GM18526 (cell line): ENCODE results near the gene DENND5A.

ENCODE experiments used
- POLR2A ChIP-seq: IDR thresholded peaks from 3 replicates; pipeline ENCODE4 v1.6.1; 2011; ENCODE audit not compliant: insufficient read length; ENCODE audit errors: extremely low read depth

Gene DENND5A

GRCh38 chr11:9169595-9170295 lies 95.4 kb downstream of the DENND5A start:
- no peak for TF ChIP-seq POLR2A

- no peak for TF ChIP-seq POLR2A
These were observed 105.0 kb downstream of the DENND5A start for GRCh38 chr11:9160166-9160565.

- TF ChIP-seq POLR2A: no peak
These were observed 106.2 kb downstream of the DENND5A start for GRCh38 chr11:9158898-9159391.

- TF ChIP-seq POLR2A: no peak
These were observed 109.2 kb downstream of the DENND5A start for GRCh38 chr11:9155930-9156329.

GRCh38 chr11:9153651-9154050 lies 111.5 kb downstream of the DENND5A start:
- TF ChIP-seq POLR2A: no peak

DNA sequence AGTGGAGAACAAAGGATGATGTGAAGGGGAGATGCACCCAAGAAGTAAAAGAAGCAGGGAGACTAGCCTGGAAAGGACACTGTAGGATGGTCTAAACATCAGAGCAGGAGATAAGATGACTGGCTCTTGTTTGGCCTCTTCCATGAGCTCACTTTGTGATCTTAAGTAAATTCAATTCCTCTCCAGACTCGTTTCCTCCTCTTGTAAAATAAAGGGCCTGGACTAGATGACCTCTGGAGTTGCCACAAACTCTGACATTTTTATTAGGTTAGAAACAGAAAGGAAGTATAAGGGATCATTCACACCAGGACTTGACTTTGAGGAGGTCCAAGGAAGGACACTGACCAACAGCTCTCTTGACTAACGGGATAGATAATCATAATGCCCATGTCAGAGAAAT lies 113.5 kb downstream of the DENND5A start:
- TF ChIP-seq POLR2A: no peak

- TF ChIP-seq POLR2A: no peak
These were observed 114.2 kb downstream of the DENND5A start for GRCh38 chr11:9150926-9151325.

GRCh38 chr11:9150501-9150900 lies 114.6 kb downstream of the DENND5A start:
- no peak for TF ChIP-seq POLR2A

- no peak for TF ChIP-seq POLR2A
These were observed 116.4 kb downstream of the DENND5A start for GRCh38 chr11:9148727-9149126.

GRCh38 chr11:9148035-9148434 lies 117.1 kb downstream of the DENND5A start:
- no peak for TF ChIP-seq POLR2A

- TF ChIP-seq POLR2A: no peak
These were observed 118.7 kb downstream of the DENND5A start for GRCh38 chr11:9146477-9146876.

DNA sequence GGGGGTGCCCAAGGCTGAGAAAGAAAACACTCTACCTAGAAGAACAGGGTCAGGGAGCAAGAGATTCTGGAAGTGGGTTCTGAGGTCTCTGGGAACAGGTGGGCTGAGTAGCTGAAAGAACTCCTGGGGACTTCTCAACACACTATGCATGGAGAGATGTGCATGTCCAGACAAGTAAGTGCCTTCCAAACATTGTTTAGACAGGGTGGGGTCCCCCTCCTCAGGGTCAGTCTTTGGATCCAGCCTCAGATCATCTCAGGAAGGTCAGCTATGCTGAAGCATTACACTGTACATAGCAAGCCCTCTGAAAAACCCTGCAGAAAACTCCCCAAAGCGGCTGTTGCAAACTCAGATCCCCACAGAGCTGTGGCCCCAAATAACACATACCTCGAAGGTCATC lies 119.9 kb downstream of the DENND5A start:
- no peak for TF ChIP-seq POLR2A

DNA sequence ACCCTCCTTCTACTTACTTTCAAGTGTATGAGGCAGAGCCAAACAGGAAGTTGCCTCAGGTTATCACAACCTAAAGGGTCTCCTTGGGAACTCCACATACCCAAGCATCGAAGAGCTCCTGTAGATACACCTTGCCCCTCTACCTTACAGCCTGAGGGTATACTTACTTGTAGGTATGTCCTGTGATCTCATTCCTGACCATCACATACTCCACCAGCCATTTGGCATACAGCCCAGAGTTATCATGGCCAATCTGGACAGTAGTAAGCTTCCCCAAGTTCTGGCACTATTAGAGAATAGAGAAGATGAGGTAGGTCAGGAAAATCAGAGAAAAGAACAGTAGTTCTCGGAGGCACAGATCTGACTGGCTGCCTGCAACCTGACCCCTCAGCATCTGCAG lies 120.3 kb downstream of the DENND5A start:
- TF ChIP-seq POLR2A: no peak

DNA sequence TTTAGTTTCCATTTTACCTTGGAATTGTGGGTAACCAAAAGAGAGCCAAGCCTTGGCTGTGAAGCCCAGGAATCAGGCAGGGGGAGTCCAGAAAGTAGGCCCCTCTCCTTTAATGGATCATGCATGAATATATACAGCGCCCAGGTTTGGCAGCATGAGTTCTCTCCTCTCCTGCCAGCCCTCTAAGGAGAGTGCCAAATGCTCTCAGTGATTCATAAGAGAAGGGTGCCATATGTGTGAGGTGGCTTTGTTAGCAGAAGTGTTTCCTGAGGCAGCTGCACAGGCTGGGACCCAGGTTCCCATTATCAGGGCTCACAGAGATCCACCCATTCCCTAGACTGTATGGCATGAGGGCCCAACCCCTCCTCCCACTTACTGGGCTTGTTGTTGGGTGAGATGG lies 121.4 kb downstream of the DENND5A start:
- no peak for TF ChIP-seq POLR2A

DNA sequence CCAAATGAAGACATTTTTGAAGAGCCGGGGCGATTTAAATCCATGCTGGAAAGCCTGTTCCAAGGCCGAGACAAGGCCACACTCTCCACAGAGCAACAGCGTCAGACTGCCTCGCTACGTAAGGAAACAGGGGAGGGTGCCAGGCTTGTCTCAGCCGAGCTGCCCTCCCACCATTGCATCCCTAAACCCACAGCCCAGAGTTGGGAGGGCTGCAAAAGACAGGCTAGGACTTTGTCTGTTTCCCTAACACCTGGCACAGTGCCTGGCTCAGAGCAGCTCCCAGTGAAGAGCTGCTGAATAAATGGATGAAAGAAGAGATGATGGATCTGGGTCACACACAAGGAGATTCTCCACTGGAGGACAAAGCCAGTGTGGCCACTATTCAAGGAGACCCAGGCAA lies 122.4 kb downstream of the DENND5A start:
- no peak for TF ChIP-seq POLR2A

DNA sequence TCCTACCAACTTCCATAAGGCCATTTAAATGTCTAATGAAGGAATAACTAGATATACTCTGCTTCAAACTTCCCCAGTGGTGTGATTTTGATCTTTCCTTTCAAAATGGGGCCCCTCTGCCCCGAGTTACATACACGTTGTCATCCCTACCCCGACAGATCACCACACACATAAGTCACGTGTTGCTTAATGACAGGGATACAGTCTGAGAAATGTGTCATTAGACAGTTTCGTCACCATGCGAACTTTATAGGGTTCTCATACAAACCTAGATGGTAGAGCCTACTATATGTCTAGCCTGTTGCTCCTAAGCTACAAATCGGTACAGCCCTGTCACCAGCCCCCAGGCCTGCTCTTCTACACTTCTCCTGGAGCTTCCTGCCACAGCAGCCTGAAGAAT lies 124.0 kb downstream of the DENND5A start:
- no peak for TF ChIP-seq POLR2A
